ENCODE measurements around the gene CILP. TPM values are rescaled to one million over a fixed set of nuclear protein-coding genes. Genes with fewer than 3 reads are reported as not detected.

Gene CILP
- total RNA-seq, 1 experiment from 2014 or later, result 0.05 TPM

DNA sequence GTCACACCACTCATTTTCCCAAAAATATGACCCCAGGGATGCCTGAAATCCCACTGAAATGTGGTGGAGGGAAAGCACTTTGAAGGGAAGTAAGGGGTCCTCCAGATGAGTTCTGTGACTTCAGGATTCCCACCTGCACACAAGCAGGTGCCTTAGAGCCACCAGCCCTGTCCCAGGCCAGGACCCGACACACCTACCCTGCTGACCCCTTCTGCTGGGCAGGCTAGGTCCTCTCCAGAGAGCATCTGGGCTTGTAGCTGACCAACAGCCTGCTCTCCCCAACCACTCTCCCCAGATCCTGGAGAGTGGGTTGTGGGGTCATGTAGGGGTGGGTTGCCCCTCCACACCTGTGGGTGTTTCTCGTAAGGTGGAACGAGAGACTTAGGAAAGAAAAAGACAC is 14.9 kb upstream of the CILP start:
- Mint-ChIP-seq H3K36me3 (ENCODE audit: insufficient read depth, unreplicated experiment) (no peaks in the 10 kb centered on the region), H3K4me1 (ENCODE audit: low read depth, unreplicated experiment) (no peaks in the 10 kb centered on the region), H3K27me3 (ENCODE audit: unreplicated experiment) (no peaks in the 10 kb centered on the region), H3K4me3 (ENCODE audit: low read depth, unreplicated experiment) (no peak overlapping the region), H3K27ac (ENCODE audit: unreplicated experiment) (no peak overlapping the region), H3K9me3 (ENCODE audit: low read depth, unreplicated experiment) (no peaks in the 10 kb centered on the region)
- no peak for DNase-seq
- intact Hi-C loops (cut with micrococcal nuclease; ENCODE audit: unreplicated experiment), result no loop called here
- CTCF ChIA-PET, result interaction anchor here (0.7 kb wide), 1 partner anchor 65 kb away, joined by 8 read pairs; no protein-coding TSS in a partner anchor
- TF ChIP-seq, protein P1, sequence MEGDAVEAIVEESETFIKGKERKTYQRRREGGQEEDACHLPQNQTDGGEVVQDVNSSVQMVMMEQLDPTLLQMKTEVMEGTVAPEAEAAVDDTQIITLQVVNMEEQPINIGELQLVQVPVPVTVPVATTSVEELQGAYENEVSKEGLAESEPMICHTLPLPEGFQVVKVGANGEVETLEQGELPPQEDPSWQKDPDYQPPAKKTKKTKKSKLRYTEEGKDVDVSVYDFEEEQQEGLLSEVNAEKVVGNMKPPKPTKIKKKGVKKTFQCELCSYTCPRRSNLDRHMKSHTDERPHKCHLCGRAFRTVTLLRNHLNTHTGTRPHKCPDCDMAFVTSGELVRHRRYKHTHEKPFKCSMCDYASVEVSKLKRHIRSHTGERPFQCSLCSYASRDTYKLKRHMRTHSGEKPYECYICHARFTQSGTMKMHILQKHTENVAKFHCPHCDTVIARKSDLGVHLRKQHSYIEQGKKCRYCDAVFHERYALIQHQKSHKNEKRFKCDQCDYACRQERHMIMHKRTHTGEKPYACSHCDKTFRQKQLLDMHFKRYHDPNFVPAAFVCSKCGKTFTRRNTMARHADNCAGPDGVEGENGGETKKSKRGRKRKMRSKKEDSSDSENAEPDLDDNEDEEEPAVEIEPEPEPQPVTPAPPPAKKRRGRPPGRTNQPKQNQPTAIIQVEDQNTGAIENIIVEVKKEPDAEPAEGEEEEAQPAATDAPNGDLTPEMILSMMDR (IDR thresholded peaks at IDR 0.05; ENCODE audit: unreplicated experiment), result no peak
- no TSS peak for BruUV-seq (replicated peaks)

DNA sequence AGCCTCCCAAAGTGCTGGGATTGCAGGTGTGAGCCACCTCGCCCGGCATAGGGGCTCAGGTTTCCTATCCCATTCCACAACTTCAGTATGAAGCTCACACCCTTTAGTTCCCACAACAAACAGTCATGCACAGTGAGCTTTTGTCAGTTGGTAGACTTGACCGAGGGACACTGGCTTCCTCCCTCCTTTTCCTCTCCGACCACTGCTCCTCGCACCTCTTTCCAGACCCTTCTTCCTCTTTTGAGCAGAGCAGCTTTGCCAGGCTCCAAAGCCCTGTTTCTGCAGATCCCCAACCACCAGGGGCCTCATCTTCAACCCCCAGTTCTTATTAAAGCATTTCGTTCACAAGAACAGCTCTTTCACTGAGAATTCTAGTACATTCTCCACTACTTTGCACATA is 12.7 kb upstream of the CILP start:
- no peaks in the 10 kb centered on the region for H3K27me3 Mint-ChIP-seq (ENCODE audit: unreplicated experiment)
- no peaks in the 10 kb centered on the region for H3K4me1 Mint-ChIP-seq (ENCODE audit: low read depth, unreplicated experiment)

DNA sequence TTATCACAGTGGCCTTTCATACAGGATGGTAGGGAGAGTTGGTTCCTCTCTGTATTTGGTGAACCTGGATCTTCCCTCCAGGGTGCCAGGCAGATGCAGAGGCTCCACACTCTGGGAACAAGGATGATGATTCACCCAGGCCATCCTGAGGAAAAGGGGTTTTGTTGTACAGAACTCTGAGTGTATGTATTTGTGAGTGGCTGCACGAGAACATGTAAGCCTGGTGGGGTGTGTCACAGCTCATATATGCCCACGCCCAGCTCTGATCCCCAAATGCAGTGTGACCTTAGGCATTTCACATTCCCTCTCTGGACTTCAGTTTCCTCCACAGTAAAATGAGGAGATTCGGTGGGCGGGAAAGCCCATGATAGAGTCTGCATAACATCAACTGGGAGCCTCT is 11.6 kb upstream of the CILP start:
- no peaks in the 10 kb centered on the region for H3K36me3 Mint-ChIP-seq (ENCODE audit: insufficient read depth, unreplicated experiment)
- TF ChIP-seq, protein P1 (IDR thresholded peaks at IDR 0.05; ENCODE audit: unreplicated experiment), result no peak
- no peak for DNase-seq
- H3K4me1 Mint-ChIP-seq (ENCODE audit: low read depth, unreplicated experiment), result no peaks in the 10 kb centered on the region
- no peaks in the 10 kb centered on the region for H3K9me3 Mint-ChIP-seq (ENCODE audit: low read depth, unreplicated experiment)
- peaks cover 10% of the 10 kb centered on the region for H3K27me3 Mint-ChIP-seq (ENCODE audit: unreplicated experiment)
- H3K27ac Mint-ChIP-seq (ENCODE audit: unreplicated experiment), result no peak overlapping the region
- BruUV-seq (replicated peaks), result no TSS peak
- H3K4me3 Mint-ChIP-seq (ENCODE audit: low read depth, unreplicated experiment), result no peak overlapping the region
- intact Hi-C loops (cut with micrococcal nuclease; ENCODE audit: unreplicated experiment), result no loop called here
- CTCF ChIA-PET, result no interaction called here

More for the DNA sequence above, 12.7 kb upstream of the CILP start:
- Mint-ChIP-seq H3K9me3 (ENCODE audit: low read depth, unreplicated experiment) (no peaks in the 10 kb centered on the region), H3K36me3 (ENCODE audit: insufficient read depth, unreplicated experiment) (no peaks in the 10 kb centered on the region), H3K4me3 (ENCODE audit: low read depth, unreplicated experiment) (no peak overlapping the region), H3K27ac (ENCODE audit: unreplicated experiment) (no peak overlapping the region)
- intact Hi-C loops (cut with micrococcal nuclease; ENCODE audit: unreplicated experiment), result no loop called here
- TF ChIP-seq, protein P1 (IDR thresholded peaks at IDR 0.05; ENCODE audit: unreplicated experiment), result no peak
- no peak for DNase-seq
- CTCF ChIA-PET, result interaction anchor here (0.6 kb wide), 1 partner anchor 52 kb away, joined by 4 read pairs; no protein-coding TSS in a partner anchor
- no TSS peak for BruUV-seq (replicated peaks)

DNA sequence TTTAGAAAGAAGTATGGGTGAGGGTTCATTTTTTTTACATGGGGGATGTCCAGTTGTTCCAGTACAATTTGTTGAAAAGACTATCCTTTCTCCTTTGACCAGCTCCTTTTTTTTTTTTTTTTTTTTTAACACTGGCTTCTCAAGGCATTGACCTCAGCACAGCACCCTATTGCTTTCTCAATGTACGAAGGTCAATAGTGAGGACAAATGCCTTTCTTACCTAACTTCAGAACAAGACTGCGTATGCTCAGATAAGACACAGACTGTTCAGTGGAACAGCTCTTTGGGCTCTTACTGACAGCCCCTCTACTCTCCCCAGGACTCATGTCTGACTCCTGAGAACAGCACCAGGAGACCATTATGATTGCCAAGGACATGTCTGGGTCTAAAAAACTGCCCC is 10.4 kb upstream of the CILP start:
- no TSS peak for BruUV-seq (replicated peaks)
- TF ChIP-seq, protein P1 (IDR thresholded peaks at IDR 0.05; ENCODE audit: unreplicated experiment), result no peak

More for the DNA sequence above, 10.4 kb upstream of the CILP start:
- H3K4me1 Mint-ChIP-seq (ENCODE audit: low read depth, unreplicated experiment), result no peaks in the 10 kb centered on the region
- H3K36me3 Mint-ChIP-seq (ENCODE audit: insufficient read depth, unreplicated experiment), result no peaks in the 10 kb centered on the region
- CTCF ChIA-PET, result interaction anchor here (0.6 kb wide), 2 partner anchors 8 to 47 kb away, joined by 5 to 6 read pairs; no protein-coding TSS in a partner anchor
- peaks cover 18% of the 10 kb centered on the region for H3K27me3 Mint-ChIP-seq (ENCODE audit: unreplicated experiment)
- H3K9me3 Mint-ChIP-seq (ENCODE audit: low read depth, unreplicated experiment), result no peaks in the 10 kb centered on the region
- DNase-seq, result no peak
- intact Hi-C loops (cut with micrococcal nuclease; ENCODE audit: unreplicated experiment), result no loop called here
- H3K4me3 Mint-ChIP-seq (ENCODE audit: low read depth, unreplicated experiment), result no peak overlapping the region
- no peak overlapping the region for H3K27ac Mint-ChIP-seq (ENCODE audit: unreplicated experiment)

All from Calu3 (cell line).